Smooth muscle cell (in vitro differentiated cells): Measurements from ENCODE around the gene SEMA4D. TPM values are rescaled to one million over a fixed set of nuclear protein-coding genes. Genes with fewer than 3 reads are reported as not detected.

ENCODE experiments used
- DNase-seq: peaks from one replicate; lab custom pipeline; 2025; ENCODE audit not compliant: unreplicated experiment; lab: John Stamatoyannopoulos, UW
- H2AFZ ChIP-seq: fragments of 200-600 bp; sonication (generic); 2 replicates; pipeline ENCODE4 v1.6.0; 2016; ENCODE audit warnings: antibody characterized with exemption, low read depth, mild to moderate bottlenecking
- H3F3A ChIP-seq: fragments of 200-600 bp; sonication (generic); 2 replicates; pipeline ENCODE4 v1.6.0; 2017; ENCODE audit warnings: antibody characterized with exemption, low read depth
- H3K27ac ChIP-seq: fragments of 200-600 bp; sonication (generic); 2 replicates; pipeline ENCODE4 v1.5.1; 2016; ENCODE audit warnings: low read depth, mild to moderate bottlenecking
- H3K27me3 ChIP-seq: fragments of 200-600 bp; sonication (generic); 2 replicates; pipeline ENCODE4 v1.6.1; 2016; ENCODE audit warnings: low read depth, mild to moderate bottlenecking
- H3K36me3 ChIP-seq: fragments of 200-600 bp; sonication (generic); 2 replicates; pipeline ENCODE4 v1.5.1; 2016; ENCODE audit warnings: low read depth
- H3K4me1 ChIP-seq: fragments of 200-600 bp; sonication (generic); 2 replicates; pipeline ENCODE4 v1.5.1; 2016; ENCODE audit warnings: low read depth
- H3K4me2 ChIP-seq: fragments of 200-600 bp; sonication (generic); 2 replicates; pipeline ENCODE4 v1.6.0; 2016; ENCODE audit warnings: mild to moderate bottlenecking
- H3K4me3 ChIP-seq: fragments of 200-600 bp; sonication (generic); 2 replicates; pipeline ENCODE4 v1.5.1; 2016; ENCODE audit warnings: mild to moderate bottlenecking
- H3K79me2 ChIP-seq: fragments of 200-600 bp; sonication (generic); 2 replicates; pipeline ENCODE4 v1.6.0; 2016; ENCODE audit warnings: low read depth, mild to moderate bottlenecking
- H3K9ac ChIP-seq: fragments of 200-600 bp; sonication (generic); 2 replicates; pipeline ENCODE4 v1.6.0; 2016; ENCODE audit warnings: low read depth
- H3K9me3 ChIP-seq: fragments of 200-600 bp; sonication (generic); replicated peaks from 2 replicates; pipeline ENCODE4 v1.5.1; 2016; ENCODE audit warnings: low read depth
- H4K20me1 ChIP-seq: fragments of 200-600 bp; sonication (generic); 2 replicates; pipeline ENCODE4 v1.6.0; 2016; ENCODE audit warnings: low read depth
- WGBS: methylation state at CpG from one replicate; pipeline ENCODE4 v1.1.7; 2016; ENCODE audit warnings: low lambda C conversion rate; 5-methylcytosine and 5-hydroxymethylcytosine counted together
- polyA plus RNA-seq: library from polyadenylated mRNA; unstranded; fragments of >200 nt; fragmentation: Nextera tagmentation; extraction: Ambion mirVana; gene quantifications from 2 replicates; pipeline ENCODE4 v1.2.1, GENCODE V29; 2016
- total RNA-seq: library from RNA; depleted of rRNA; stranded (reverse); fragments of >200 nt; gene quantifications from 2 replicates; pipeline ENCODE4 v1.2.3, GENCODE V29; 2014
- TF ChIP-seq, protein P1 (sequence below): fragments of 200-600 bp; sonication (generic); IDR thresholded peaks from 2 replicates; pipeline ENCODE4 v1.5.1; 2017; ENCODE audit warnings: borderline replicate concordance, mild to moderate bottlenecking, antibody characterized with exemption; ENCODE audit not compliant: insufficient read depth, poor library complexity, severe bottlenecking

The SEMA4D gene
- total and polyA plus RNA-seq, 2 experiments from 2014 or later, result 0.63 to 2.7 TPM

DNA sequence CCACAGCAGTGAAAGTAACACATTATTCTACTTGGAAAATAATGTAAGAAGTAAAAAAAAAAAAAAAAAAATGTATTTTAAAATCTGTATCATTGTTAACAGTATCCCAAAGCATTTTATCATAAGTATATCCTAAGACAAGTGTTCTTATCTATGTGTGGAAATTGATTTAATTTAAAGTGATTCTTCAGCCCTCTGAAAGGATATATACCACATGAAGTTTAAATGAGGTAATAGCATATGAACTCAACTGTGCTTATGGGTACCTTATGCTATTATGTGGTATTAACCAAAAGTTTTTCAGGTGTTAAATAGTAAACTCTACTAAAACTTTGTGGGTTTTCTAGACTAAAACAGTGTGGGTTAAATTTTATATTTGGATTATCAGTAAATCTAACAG is 182.4 kb downstream of the SEMA4D start:
- no peak overlapping the region for H2AFZ ChIP-seq
- H3K79me2 ChIP-seq, result peaks cover 67% of the 10 kb centered on the region
- no peaks in the 10 kb centered on the region for H3K36me3 ChIP-seq
- H3K4me1 ChIP-seq, result peaks cover 35% of the 10 kb centered on the region
- no peaks in the 10 kb centered on the region for H3K9me3 ChIP-seq
- no peaks in the 10 kb centered on the region for H3K27me3 ChIP-seq
- peaks cover 8% of the 10 kb centered on the region for H4K20me1 ChIP-seq
- TF ChIP-seq, protein P1, sequence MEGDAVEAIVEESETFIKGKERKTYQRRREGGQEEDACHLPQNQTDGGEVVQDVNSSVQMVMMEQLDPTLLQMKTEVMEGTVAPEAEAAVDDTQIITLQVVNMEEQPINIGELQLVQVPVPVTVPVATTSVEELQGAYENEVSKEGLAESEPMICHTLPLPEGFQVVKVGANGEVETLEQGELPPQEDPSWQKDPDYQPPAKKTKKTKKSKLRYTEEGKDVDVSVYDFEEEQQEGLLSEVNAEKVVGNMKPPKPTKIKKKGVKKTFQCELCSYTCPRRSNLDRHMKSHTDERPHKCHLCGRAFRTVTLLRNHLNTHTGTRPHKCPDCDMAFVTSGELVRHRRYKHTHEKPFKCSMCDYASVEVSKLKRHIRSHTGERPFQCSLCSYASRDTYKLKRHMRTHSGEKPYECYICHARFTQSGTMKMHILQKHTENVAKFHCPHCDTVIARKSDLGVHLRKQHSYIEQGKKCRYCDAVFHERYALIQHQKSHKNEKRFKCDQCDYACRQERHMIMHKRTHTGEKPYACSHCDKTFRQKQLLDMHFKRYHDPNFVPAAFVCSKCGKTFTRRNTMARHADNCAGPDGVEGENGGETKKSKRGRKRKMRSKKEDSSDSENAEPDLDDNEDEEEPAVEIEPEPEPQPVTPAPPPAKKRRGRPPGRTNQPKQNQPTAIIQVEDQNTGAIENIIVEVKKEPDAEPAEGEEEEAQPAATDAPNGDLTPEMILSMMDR, result no peak
- no peak overlapping the region for H3K4me2 ChIP-seq
- DNase-seq, result no peak
- H3F3A ChIP-seq, result peaks cover 23% of the 10 kb centered on the region
- peak overlapping the region; percentile 4 for H3K27ac ChIP-seq
- H3K4me3 ChIP-seq, result no peak overlapping the region
- no peak overlapping the region for H3K9ac ChIP-seq

DNA sequence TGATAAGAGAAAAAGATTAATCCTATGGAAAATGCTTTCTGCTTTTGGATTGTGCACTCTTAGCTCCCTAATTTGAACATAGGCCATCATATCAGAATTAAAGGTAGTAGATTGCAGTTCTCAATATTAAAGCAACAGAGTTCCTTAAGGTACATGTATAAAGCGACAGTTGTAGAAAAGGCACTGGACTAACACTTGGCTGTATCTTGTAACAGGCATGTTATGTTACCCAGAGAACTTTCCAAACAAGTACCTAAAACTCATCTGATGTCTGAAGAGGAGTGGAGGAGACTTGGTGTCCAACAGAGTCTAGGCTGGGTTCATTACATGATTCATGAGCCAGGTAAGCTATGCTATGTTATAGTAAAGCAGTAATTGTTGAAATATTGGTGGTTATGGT is 183.0 kb downstream of the SEMA4D start:
- Histone ChIP-seq H2AFZ (no peak overlapping the region), H3K4me3 (no peak overlapping the region), H3K4me1 (peaks cover 36% of the 10 kb centered on the region), H3K4me2 (no peak overlapping the region), H3K79me2 (peaks cover 64% of the 10 kb centered on the region), H3K36me3 (no peaks in the 10 kb centered on the region), H3F3A (peaks cover 23% of the 10 kb centered on the region), H3K9me3 (no peaks in the 10 kb centered on the region), H3K27ac (no peak overlapping the region), H3K27me3 (no peaks in the 10 kb centered on the region), H3K9ac (no peak overlapping the region), H4K20me1 (peaks cover 8% of the 10 kb centered on the region)
- 94% methylated on average over 1 of the region's 1 CpG for WGBS
- TF ChIP-seq, protein P1, result no peak
- no peak for DNase-seq

DNA sequence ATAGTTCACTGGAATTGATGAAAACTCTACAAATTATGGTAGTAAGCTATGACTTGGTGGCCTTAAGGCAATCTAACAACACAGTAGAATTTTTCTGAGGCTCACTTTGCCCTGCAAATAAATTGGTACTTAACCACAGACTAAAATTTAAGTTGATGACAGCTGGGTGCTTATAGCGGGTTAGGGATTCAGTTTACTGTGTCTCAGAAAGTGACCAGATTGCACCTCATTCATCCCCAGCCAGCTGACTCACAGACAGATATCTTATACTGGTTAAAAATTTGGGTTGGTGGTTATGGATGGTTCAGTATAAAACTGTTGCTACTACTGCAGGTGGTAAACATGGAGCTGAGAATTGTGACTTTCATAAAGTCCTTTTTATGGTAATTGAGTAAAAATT is 184.1 kb downstream of the SEMA4D start:
- TF ChIP-seq, protein P1, result no peak
- DNase-seq, result no peak
- H3K79me2 ChIP-seq, result peaks cover 59% of the 10 kb centered on the region
- peaks cover 31% of the 10 kb centered on the region for H3K4me1 ChIP-seq
- peak overlapping the region; percentile 85 for H3K4me3 ChIP-seq
- no peak overlapping the region for H2AFZ ChIP-seq
- no peaks in the 10 kb centered on the region for H3K27me3 ChIP-seq
- H3K36me3 ChIP-seq, result no peaks in the 10 kb centered on the region
- H3F3A ChIP-seq, result peaks cover 18% of the 10 kb centered on the region
- H3K27ac ChIP-seq, result no peak overlapping the region
- H3K9me3 ChIP-seq, result no peaks in the 10 kb centered on the region
- H3K4me2 ChIP-seq, result peak overlapping the region; percentile 92
- H3K9ac ChIP-seq, result peak overlapping the region; percentile 5
- H4K20me1 ChIP-seq, result peaks cover 4% of the 10 kb centered on the region
- 38% methylated on average over 1 of the region's 1 CpG for WGBS

DNA sequence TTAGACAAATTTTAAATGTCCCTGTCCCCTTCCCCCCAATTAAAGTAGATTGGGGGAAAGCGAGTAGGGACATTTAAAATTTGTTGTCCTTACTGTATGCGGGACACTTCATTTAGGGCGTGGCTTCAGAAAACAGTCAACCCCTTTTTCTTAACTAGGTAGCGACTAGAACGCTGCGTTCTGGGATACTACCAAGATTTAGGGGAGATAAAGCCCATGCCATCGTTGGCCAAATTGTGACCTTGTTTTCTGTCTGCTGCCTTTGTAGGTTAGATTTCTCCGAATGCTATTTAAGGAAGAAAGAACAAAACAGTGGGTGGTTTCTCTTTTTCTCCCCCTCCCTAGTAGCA is 185.7 kb downstream of the SEMA4D start:
- peak overlapping the region; percentile 44 for H3K27ac ChIP-seq
- H3F3A ChIP-seq, result peaks cover 8% of the 10 kb centered on the region
- peaks cover 58% of the 10 kb centered on the region for H3K79me2 ChIP-seq
- H4K20me1 ChIP-seq, result peaks cover 4% of the 10 kb centered on the region
- H3K27me3 ChIP-seq, result no peaks in the 10 kb centered on the region
- peak overlapping the region; percentile 81 for H3K9ac ChIP-seq
- H2AFZ ChIP-seq, result peak overlapping the region; percentile 44
- no peaks in the 10 kb centered on the region for H3K9me3 ChIP-seq
- H3K4me1 ChIP-seq, result peaks cover 24% of the 10 kb centered on the region
- WGBS, result under 1% methylated on average over 8 of the region's 8 CpGs
- peak overlapping the region; percentile 92 for H3K4me2 ChIP-seq
- no peak for DNase-seq
- H3K36me3 ChIP-seq, result no peaks in the 10 kb centered on the region
- TF ChIP-seq, protein P1, result no peak
- peak overlapping the region; percentile 85 for H3K4me3 ChIP-seq
